Cardiac septum (tissue), 1 donor: ENCODE data around the gene STAT6. TPM values are rescaled to one million over a fixed set of nuclear protein-coding genes. Genes with fewer than 3 reads are reported as not detected.
"Not testable (repeated sequence)": the region's sequence is repeated elsewhere in the genome, so short reads cannot be mapped to it uniquely, and the experiment has no call there.

Source experiments
- DNase-seq: peaks from one replicate; pipeline ENCODE4 v3.0.0-alpha.2; 2020; ENCODE audit warnings: low spot score
- intact Hi-C: fragments of 100-400 bp; cut with DNase I; formaldehyde crosslinking; loops from one replicate; pipeline ENCODE4 v1.14.0; 2022
- total RNA-seq: library from RNA; stranded (reverse); fragmentation: NEBNext Ultra II Directional; extraction: Animal tissue kit (Norgen Biotek cat#: 25700); gene quantifications from one replicate; pipeline ENCODE4 v1.2.1, GENCODE V29; 2021
- donor health status: DM: no; HTN: no; CAD: no.

The STAT6 gene
- total RNA-seq, 1 donor from 2014 or later, result 42.1 TPM

DNA sequence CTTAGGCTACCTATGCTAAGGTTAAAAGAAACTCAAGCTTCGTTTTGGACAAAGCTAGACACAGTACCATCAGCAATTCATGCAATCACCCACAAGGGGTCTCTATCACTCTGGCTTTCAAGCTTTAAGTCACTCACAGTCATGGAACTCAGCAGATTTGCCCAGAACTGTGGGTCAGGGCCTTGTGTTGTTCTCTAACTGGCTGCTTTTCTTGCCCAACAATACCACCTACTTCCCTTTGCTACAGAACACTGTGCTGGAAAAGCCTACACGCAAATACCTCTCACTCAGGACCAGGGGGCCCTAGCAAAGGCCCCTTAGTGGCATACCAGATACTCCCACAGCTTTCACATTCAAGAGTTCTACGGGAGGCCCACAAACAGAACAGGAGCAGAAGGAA, 41.6 kb downstream of the STAT6 start:
- intact Hi-C loops, result loop anchor here (1.0 to 5.0 kb wide), 2 partner anchors 43 to 113 kb away; no protein-coding TSS in a partner anchor
- DNase-seq, result no peak

- intact Hi-C loops, result loop anchor here (5.0 kb wide), 1 partner anchor 116 kb away; no protein-coding TSS in a partner anchor
- no peak for DNase-seq
These were observed 44.9 kb downstream of the STAT6 start for GRCh38 chr12:57066245-57066644.

GRCh38 chr12:57063991-57064685, 47.0 kb downstream of the STAT6 start:
- intact Hi-C loops, result loop anchor here (5.0 kb wide), 1 partner anchor 307 kb away; no protein-coding TSS in a partner anchor

DNA sequence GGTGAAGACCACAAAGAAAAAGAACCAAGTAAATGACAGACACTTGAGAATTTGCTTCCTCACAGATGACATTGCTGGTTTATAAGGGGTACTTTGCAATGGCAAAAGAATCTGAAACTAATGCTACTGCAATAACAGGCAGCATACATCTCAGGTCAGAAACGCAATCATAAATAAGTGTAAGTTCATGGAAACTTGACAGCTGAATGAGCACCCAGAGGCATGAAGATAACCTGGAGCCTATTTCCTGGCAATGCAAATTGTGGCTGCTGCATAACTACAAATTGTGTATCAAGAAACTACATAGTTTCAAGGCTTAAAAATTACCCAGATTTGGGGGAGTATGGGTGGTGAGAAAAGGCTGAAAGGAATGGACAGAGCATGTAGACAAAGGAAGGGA, 52.7 kb downstream of the STAT6 start:
- intact Hi-C loops, result loop anchor here (2.0 kb wide), 1 partner anchor 50 kb away; no protein-coding TSS in a partner anchor

More at GRCh38 chr12:57063991-57064685, 47.0 kb downstream of the STAT6 start:
- DNase-seq, result no peak

DNA sequence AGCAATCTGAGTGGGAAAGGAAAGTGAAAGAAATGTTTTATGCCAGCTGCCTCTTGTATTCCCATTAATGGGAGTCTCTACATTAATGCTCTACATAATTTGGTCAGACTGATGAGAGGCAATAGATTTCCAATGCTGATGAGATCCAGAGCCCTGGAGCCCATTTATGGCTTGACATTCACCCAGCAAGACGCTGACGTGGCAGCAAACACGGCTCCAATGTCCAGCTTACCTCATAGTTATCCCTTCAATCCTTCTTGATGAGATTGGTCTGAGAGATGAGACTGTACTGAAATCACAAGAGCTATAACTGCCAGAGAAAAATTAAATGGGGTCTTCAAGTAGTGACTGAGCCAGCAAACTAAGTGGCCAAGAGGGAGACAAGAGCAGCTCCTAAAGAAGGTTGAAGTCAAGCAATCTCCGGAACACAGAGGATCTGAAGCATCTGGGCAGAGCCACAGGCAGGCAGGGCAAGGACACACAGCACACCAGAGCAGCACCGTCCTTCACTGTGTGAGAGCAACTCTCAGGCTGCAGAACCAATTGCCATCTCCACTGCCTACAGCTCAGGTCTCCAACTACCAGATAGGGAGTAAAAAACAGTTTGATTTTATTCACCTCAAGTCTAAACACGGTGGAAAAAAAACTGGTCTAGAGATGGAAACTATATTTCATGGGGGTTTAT, 54.0 kb downstream of the STAT6 start:
- intact Hi-C loops, result no loop called here
- no peak for DNase-seq

More for the DNA sequence above, 52.7 kb downstream of the STAT6 start:
- no peak for DNase-seq

DNA sequence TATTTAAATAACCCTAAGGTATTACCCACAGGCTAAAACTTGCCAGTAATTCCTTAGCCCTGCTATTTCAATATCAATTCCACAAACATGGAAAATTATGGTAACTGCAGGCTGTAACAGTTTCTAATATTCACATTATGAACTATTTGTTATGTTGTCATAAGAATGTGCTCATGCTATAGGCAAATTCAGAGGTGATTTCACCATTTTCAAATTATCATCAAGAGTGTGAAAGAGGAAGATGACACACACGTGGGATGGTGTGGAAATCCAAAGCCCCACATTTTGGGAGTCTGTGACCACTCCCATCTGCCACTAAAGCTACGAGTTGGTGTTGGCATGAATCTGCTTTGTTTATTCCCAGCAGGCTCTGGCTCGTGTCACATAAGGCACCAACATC, 55.3 kb downstream of the STAT6 start:
- intact Hi-C loops, result no loop called here
- no peak for DNase-seq

GRCh38 chr12:57053901-57054300, 57.3 kb downstream of the STAT6 start:
- DNase-seq, intact Hi-C loops: not testable (repeated sequence)

- intact Hi-C loops, result not testable (repeated sequence)
These were observed 58.0 kb downstream of the STAT6 start for GRCh38 chr12:57053146-57053545.

DNA sequence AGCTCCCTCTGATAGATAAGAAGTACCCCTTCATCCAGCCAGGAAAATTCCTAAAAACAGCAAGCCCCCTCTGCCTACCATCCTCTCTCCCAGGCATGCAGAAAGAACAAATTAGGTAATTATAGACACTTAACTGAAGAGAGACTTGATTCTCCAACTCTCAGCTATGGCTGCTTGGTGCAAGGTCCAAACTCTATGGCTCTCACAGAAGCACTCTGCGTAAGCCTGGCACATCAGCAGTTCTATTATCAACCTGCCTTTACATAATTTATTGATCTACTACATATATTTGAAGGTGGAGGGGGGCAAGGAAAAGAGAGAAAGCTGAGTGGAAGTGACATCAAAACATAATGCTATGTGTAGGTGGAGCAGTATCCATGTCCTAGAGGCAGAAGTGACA, 60.2 kb downstream of the STAT6 start:
- DNase-seq, result no peak
- intact Hi-C loops, result no loop called here

More at GRCh38 chr12:57053146-57053545, 58.0 kb downstream of the STAT6 start:
- DNase-seq, result not testable (repeated sequence)

DNA sequence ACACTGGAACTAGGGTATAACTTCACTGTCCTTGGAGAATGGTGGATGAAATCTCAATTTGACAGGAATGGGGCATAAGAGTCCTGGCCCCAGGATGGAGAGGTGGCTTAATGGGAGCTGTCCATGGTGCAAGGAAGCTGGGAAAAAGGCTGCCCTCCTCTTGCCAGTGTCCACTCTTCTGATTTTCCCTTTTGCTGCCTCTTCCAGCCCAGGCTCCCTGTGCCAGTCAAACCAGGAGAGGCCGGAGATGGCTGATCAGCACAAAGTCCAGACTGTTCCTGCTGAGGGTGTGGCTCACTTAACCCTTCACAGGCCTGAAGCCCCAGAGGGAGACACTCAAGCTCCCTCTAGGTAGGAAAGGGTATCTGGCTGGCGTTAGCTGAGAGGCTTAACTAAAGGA, 61.3 kb downstream of the STAT6 start, which contains the start of gene MYO1A:
TSS of gene MYO1A (minus strand) at position 240 of the 400 bp plus-strand sequence. CDS start 1,806 bp downstream, outside the sequence.
- DNase-seq, result no peak
- intact Hi-C loops, result no loop called here

GRCh38 chr12:57049119-57049446, 62.1 kb downstream of the STAT6 start:
- intact Hi-C loops, result no loop called here
- no peak for DNase-seq

DNA sequence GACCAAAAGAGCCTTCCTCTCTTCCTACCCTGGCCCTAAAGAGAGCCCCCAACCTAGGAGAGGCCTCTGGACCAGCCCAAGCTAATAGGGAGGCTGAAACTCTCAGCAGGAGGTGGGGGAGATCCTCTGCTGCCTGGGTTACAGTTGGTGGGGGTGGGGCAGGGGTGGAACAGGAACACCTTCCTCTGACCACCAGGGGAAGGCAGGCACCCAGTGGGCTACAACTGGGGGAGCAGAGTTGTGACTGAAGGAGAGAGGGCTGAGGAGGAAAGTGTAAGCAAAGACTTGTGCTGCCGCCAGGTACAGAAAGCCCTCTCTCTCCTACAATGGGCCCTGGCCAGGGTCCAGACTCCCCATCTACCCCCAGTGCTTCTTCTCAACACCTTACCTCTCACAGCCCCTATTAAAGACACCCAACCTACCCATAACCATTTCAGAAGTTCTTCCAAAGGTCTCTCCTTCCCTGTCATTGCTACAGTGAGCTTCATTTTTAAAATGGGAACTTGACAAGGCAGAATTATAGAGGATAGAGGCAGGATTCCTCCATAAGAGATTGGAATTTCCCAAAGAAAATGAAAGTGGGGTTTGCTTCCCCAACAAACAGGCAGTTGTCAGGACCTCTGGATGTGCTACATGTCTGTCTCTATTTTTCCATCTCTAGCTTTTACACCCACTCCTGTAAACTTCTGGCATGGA, 62.6 kb downstream of the STAT6 start:
- intact Hi-C loops, result no loop called here
- no peak for DNase-seq

- intact Hi-C loops, result no loop called here
- DNase-seq, result no peak
These were observed 63.2 kb downstream of the STAT6 start for GRCh38 chr12:57047981-57048380.

GRCh38 chr12:57046947-57047890, 63.9 kb downstream of the STAT6 start:
- no peak for DNase-seq
- intact Hi-C loops, result no loop called here

GRCh38 chr12:57046086-57046791, 64.9 kb downstream of the STAT6 start:
- DNase-seq, result no peak
- intact Hi-C loops, result no loop called here
